Keratinocyte (primary cell): ENCODE data around the gene SMTNL2. TPM values are rescaled to one million over a fixed set of nuclear protein-coding genes. Genes with fewer than 3 reads are reported as not detected.

Experiments
- DNase-seq: peaks from one replicate; pipeline ENCODE4 v3.0.0-alpha.2; 2011; ENCODE audit warnings: low read depth, missing footprints, low spot score
- FAIRE-seq: peaks from 2 replicates; lab custom pipeline; 2011; peaks lifted over from hg19 to GRCh38; lab: Jason Lieb, UNC
- H2AFZ ChIP-seq: 2 replicates; pipeline ENCODE4 v1.6.0; 2012; ENCODE audit warnings: low read length, control low read depth, inconsistent platforms; ENCODE audit not compliant: control insufficient read depth
- H3K27ac ChIP-seq: 2 replicates; pipeline ENCODE4 v1.5.1; 2011; ENCODE audit warnings: low read length; ENCODE audit not compliant: control insufficient read depth, insufficient read depth
- H3K27me3 ChIP-seq: 3 replicates; pipeline ENCODE4 v1.6.0; 2011; ENCODE audit warnings: low read length; ENCODE audit not compliant: control insufficient read depth, insufficient read depth; ENCODE audit errors: extremely low read depth
- H3K36me3 ChIP-seq, 2 experiments: 2 replicates in 1 of 2; 3 replicates in 1 of 2; pipeline ENCODE4 v1.5.1; 2011; ENCODE audit warnings: low read length in 2 of 2, mild to moderate bottlenecking in 1 of 2; ENCODE audit not compliant: control insufficient read depth in 2 of 2, insufficient read depth in 2 of 2; ENCODE audit errors: extremely low read depth in 1 of 2
- H3K4me1 ChIP-seq: 3 replicates; pipeline ENCODE4 v1.5.1; 2011; ENCODE audit warnings: low read length; ENCODE audit not compliant: control insufficient read depth, insufficient read depth; ENCODE audit errors: extremely low read depth
- H3K4me2 ChIP-seq: 3 replicates; pipeline ENCODE4 v1.6.0; 2011; ENCODE audit warnings: low read depth, low read length; ENCODE audit not compliant: control insufficient read depth, insufficient read depth; ENCODE audit errors: extremely low read depth
- H3K4me3 ChIP-seq, 3 experiments: fragments of 200-600 bp in 1 of 3; sonication (generic) in 1 of 3; 2 replicates in 2 of 3; 3 replicates in 1 of 3; pipeline ENCODE4 v1.5.1; 2011 to 2016; ENCODE audit warnings: low read length in 3 of 3, mild to moderate bottlenecking in 3 of 3, control low read depth in 2 of 3, inconsistent platforms in 1 of 3, low read depth in 1 of 3, mixed read lengths in 1 of 3, mixed run types in 1 of 3, moderate library complexity in 1 of 3; ENCODE audit not compliant: control insufficient read depth in 2 of 3, insufficient read depth in 2 of 3; ENCODE audit errors: extremely low read depth in 1 of 3
- H3K79me2 ChIP-seq: 2 replicates; pipeline ENCODE4 v1.6.0; 2012; ENCODE audit warnings: low read length; ENCODE audit not compliant: control insufficient read depth, insufficient read depth
- H3K9ac ChIP-seq: 3 replicates; pipeline ENCODE4 v1.6.0; 2011; ENCODE audit warnings: low read length; ENCODE audit not compliant: control insufficient read depth, insufficient read depth; ENCODE audit errors: extremely low read depth
- H3K9me1 ChIP-seq: 3 replicates; pipeline ENCODE4 v1.6.0; 2011; ENCODE audit warnings: low read length; ENCODE audit not compliant: control insufficient read depth, insufficient read depth; ENCODE audit errors: extremely low read depth
- H3K9me3 ChIP-seq: 2 replicates; pipeline ENCODE4 v1.5.1; 2012; ENCODE audit warnings: low read depth, low read length; ENCODE audit not compliant: control insufficient read depth
- H4K20me1 ChIP-seq: 3 replicates; pipeline ENCODE4 v1.6.0; 2011; ENCODE audit warnings: low read length; ENCODE audit not compliant: control insufficient read depth, insufficient read depth; ENCODE audit errors: extremely low read depth
- EZH2 ChIP-seq: IDR thresholded peaks from one replicate; pipeline ENCODE4 v1.6.1; 2012; ENCODE audit warnings: inconsistent platforms, mild to moderate bottlenecking, low read length, moderate library complexity
- dilution Hi-C: fragments of 300-500 bp; cut with MboI; formaldehyde crosslinking; loops from one replicate; pipeline ENCODE4 v1.7.0; 2020; ENCODE audit warnings: low sequenced_read_pairs; ENCODE audit not compliant: extremely low pct_ligation_motif_present
- polyA plus RNA-seq, 5 experiments: library from polyadenylated mRNA; depleted of rRNA in 3 of 5; stranded (reverse) in 3 of 5; stranded (forward) in 1 of 5; unstranded in 1 of 5; fragments of >200 nt; gene quantifications; 1 replicate in 1 of 5; 2 replicates in 3 of 5; 3 replicates in 1 of 5; pipeline versions ENCODE4 v1.2.1 to v1.2.3, GENCODE V29; 2011 to 2012; ENCODE audit warnings: missing spikeins in 2 of 5, low read depth in 1 of 5, low replicate concordance in 1 of 5
- TF ChIP-seq, protein P1 (sequence below), 3 experiments: IDR thresholded peaks in 1 of 3; conservative IDR thresholded peaks in 1 of 3; optimal IDR thresholded peaks in 1 of 3; 2 replicates in 2 of 3; 3 replicates in 1 of 3; pipeline versions ENCODE3 to v1.5.1; 2011; ENCODE audit warnings: low read length in 3 of 3, mild to moderate bottlenecking in 3 of 3, moderate library complexity in 2 of 3, control low read depth in 1 of 3, inconsistent platforms in 1 of 3; ENCODE audit not compliant: insufficient read depth in 2 of 3; ENCODE audit errors: extremely low read depth in 1 of 3

The SMTNL2 gene
- polyA plus RNA-seq, 1 donor (not counting 4 experiments of a cell fraction or from before 2014, with no cell fraction given), result not detected

- FAIRE-seq, result no peak
- Histone ChIP-seq H3K9me3 (no peaks in the 10 kb centered on the region), H3K79me2 (no peaks in the 10 kb centered on the region), H3K27me3 (peaks cover 15% of the 10 kb centered on the region), H3K9ac (no peak overlapping the region), H3K9me1 (no peaks in the 10 kb centered on the region), H3K4me3 (no peak overlapping the region), H3K4me1 (no peaks in the 10 kb centered on the region), H3K4me2 (no peak overlapping the region), H3K27ac (no peak overlapping the region), H3K36me3 (no peaks in the 10 kb centered on the region), H4K20me1 (no peaks in the 10 kb centered on the region), H2AFZ (no peak overlapping the region)
- dilution Hi-C loops, result no loop called here
- no peak for DNase-seq
- no peak for TF ChIP-seq EZH2
- TF ChIP-seq, protein P1, sequence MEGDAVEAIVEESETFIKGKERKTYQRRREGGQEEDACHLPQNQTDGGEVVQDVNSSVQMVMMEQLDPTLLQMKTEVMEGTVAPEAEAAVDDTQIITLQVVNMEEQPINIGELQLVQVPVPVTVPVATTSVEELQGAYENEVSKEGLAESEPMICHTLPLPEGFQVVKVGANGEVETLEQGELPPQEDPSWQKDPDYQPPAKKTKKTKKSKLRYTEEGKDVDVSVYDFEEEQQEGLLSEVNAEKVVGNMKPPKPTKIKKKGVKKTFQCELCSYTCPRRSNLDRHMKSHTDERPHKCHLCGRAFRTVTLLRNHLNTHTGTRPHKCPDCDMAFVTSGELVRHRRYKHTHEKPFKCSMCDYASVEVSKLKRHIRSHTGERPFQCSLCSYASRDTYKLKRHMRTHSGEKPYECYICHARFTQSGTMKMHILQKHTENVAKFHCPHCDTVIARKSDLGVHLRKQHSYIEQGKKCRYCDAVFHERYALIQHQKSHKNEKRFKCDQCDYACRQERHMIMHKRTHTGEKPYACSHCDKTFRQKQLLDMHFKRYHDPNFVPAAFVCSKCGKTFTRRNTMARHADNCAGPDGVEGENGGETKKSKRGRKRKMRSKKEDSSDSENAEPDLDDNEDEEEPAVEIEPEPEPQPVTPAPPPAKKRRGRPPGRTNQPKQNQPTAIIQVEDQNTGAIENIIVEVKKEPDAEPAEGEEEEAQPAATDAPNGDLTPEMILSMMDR (optimal IDR thresholded peaks at IDR 0.05 in 1 of 3, IDR thresholded peaks at IDR 0.05 in 1 of 3, conservative IDR thresholded peaks at IDR 0.05 in 1 of 3; ENCODE audit: extremely low read depth in 1 of 3, insufficient read depth in 2 of 3, low read length in 3 of 3), result no peak
Measured at GRCh38 chr17:4616476-4616875, 32.1 kb downstream of the SMTNL2 start.

DNA sequence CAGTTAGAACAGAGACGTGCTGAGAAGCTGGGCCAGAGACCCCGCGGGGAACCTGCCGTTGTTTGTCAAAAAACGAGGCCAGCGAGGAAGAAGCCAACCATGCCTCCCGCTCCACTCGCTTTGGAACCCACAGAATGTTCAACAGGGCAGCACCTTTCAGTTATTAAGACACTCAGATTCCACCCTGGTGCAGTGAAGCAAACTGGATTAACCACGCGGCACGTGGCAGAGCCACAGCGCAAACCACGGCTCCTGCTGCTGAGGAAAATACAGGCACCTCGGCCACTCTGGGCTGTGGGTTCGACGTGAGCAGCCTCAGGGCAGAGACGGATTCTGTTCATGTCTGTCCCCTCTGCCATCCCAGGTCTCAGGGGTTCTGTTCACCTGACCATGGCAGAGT, 32.8 kb downstream of the SMTNL2 start:
- TF ChIP-seq, protein P1 (optimal IDR thresholded peaks at IDR 0.05 in 1 of 3, IDR thresholded peaks at IDR 0.05 in 1 of 3, conservative IDR thresholded peaks at IDR 0.05 in 1 of 3; ENCODE audit: extremely low read depth in 1 of 3, insufficient read depth in 2 of 3, low read length in 3 of 3), result no peak
- TF ChIP-seq EZH2, result no peak
- Histone ChIP-seq H3K9me3 (no peaks in the 10 kb centered on the region), H3K79me2 (no peaks in the 10 kb centered on the region), H3K4me2 (no peak overlapping the region), H3K27me3 (peaks cover 15% of the 10 kb centered on the region), H3K9ac (no peak overlapping the region), H4K20me1 (no peaks in the 10 kb centered on the region), H3K4me1 (no peaks in the 10 kb centered on the region), H2AFZ (no peak overlapping the region), H3K4me3 (no peak overlapping the region), H3K27ac (no peak overlapping the region), H3K36me3 (no peaks in the 10 kb centered on the region), H3K9me1 (no peaks in the 10 kb centered on the region)
- DNase-seq, result no peak
- no peak for FAIRE-seq
- dilution Hi-C loops, result no loop called here
